ENCODE data around the gene CAP2.
"Not testable (repeated sequence)": the region's sequence is repeated elsewhere in the genome, so short reads cannot be mapped to it uniquely, and the experiment has no call there.

CAP2 gene

DNA sequence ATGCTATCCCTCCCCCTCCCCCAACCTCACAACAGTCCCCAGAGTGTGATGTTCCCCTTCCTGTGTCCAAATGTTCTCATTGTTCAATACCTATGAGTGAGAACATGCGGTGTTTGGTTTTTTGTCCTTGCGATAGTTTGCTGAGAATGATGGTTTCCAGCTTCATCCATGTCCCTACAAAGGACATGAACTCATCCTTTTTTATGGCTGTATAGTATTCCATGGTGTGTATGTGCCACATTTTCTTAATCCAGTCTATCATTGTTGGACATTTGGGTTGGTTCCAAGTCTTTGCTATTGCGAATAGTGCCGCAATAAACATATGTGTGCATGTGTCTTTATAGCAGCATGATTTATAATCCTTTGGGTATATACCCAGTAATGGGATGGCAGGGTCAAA, 152.3 kb downstream of the CAP2 start:
- H3K4me2 ChIP-seq (ENCODE audit: low read length); H2BK5ac ChIP-seq (ENCODE audit: low read depth, low read length, poor library complexity); H3K4me1 ChIP-seq (ENCODE audit: control insufficient read depth in 1 of 2, insufficient read depth in 2 of 2, low read length in 2 of 2); H2BK12ac ChIP-seq (ENCODE audit: low read length); H4K12ac ChIP-seq (ENCODE audit: low read depth, low read length); H3K79me2 ChIP-seq (ENCODE audit: control insufficient read depth, insufficient read depth, low read length, poor library complexity); H3K4ac ChIP-seq (ENCODE audit: low read depth, low read length); H3K4me3 ChIP-seq (ENCODE audit: low read depth, low read length); H4K91ac ChIP-seq (ENCODE audit: low read depth, low read length); H3K27me3 ChIP-seq (ENCODE audit: insufficient read depth, low read length); H3K9ac ChIP-seq (ENCODE audit: low read length); H2AK5ac ChIP-seq (ENCODE audit: low read length); H3K27ac ChIP-seq (ENCODE audit: low read depth, low read length); H3K14ac ChIP-seq (ENCODE audit: low read length); H3K23ac ChIP-seq (ENCODE audit: low read length); H3K79me1 ChIP-seq (ENCODE audit: low read length); H2AFZ ChIP-seq (ENCODE audit: insufficient read depth, low read length, poor library complexity); DNase-seq; H4K8ac ChIP-seq (ENCODE audit: low read depth, low read length); H2BK120ac ChIP-seq (ENCODE audit: insufficient read depth, low read length, poor library complexity); H3K9me3 ChIP-seq (ENCODE audit: insufficient read depth, low read depth, low read length); H3K18ac ChIP-seq (ENCODE audit: low read length): not testable (repeated sequence)
- WGBS (ENCODE audit: extremely low coverage, insufficient coverage, insufficient read length) = no CpG with 5 or more reads among the region's 4 CpGs
- peaks cover 17 to 23% of the 10 kb centered on the region in 2 experiments for H3K36me3 ChIP-seq (ENCODE audit: control insufficient read depth in 1 of 2, insufficient read depth in 2 of 2, low read length in 2 of 2)

DNA sequence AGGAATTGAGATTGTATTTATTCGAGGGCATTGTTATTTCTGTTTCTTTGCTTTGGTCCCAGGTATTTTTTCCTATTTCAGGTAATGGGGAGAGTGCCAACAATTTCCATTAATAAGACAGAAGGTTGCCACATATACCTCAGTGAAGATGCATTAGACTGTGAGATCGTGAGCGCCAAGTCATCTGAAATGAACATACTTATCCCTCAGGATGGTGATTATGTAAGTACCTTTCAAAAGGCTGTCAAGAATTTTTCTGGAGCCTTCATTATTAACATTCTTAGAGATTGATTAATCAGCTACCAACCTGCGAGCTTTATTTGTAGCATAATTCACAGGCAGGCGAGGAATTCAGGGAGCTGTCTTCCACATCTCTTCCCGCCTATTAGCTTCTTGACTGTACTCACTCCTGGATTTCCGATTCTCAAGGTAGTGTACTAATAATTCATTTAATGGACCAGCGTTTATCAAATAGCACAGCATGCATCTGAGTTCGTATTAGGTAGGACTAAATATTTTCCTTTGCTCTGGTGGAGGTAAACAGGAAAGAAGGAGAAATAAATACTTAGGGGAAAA, 158.1 kb downstream of the CAP2 start:
- H4K12ac ChIP-seq (ENCODE audit: low read depth, low read length) = no peak overlapping the region
- H2AFZ ChIP-seq (ENCODE audit: insufficient read depth, low read length, poor library complexity) = no peak overlapping the region
- H3K9me3 ChIP-seq (ENCODE audit: insufficient read depth, low read depth, low read length) = peaks cover 3% of the 10 kb centered on the region
- no peak overlapping the region for H3K9ac ChIP-seq (ENCODE audit: low read length)
- no CpG with 5 or more reads among the region's 9 CpGs for WGBS (ENCODE audit: extremely low coverage, insufficient coverage, insufficient read length)
- no peak overlapping the region for H2BK12ac ChIP-seq (ENCODE audit: low read length)
- no peak overlapping the region for H3K14ac ChIP-seq (ENCODE audit: low read length)
- H4K8ac ChIP-seq (ENCODE audit: low read depth, low read length) = no peak overlapping the region
- no peaks in the 10 kb centered on the region for H3K27me3 ChIP-seq (ENCODE audit: insufficient read depth, low read length)
- no peaks in the 10 kb centered on the region for H3K4me1 ChIP-seq (ENCODE audit: control insufficient read depth in 1 of 2, insufficient read depth in 2 of 2, low read length in 2 of 2)
- no peak overlapping the region for H2AK5ac ChIP-seq (ENCODE audit: low read length)
- H3K4me3 ChIP-seq (ENCODE audit: low read depth, low read length) = no peak overlapping the region
- peaks cover 20 to 29% of the 10 kb centered on the region in 2 experiments for H3K36me3 ChIP-seq (ENCODE audit: control insufficient read depth in 1 of 2, insufficient read depth in 2 of 2, low read length in 2 of 2)
- no peak overlapping the region for H4K91ac ChIP-seq (ENCODE audit: low read depth, low read length)
- no peak overlapping the region for H3K23ac ChIP-seq (ENCODE audit: low read length)
- no peak overlapping the region for H3K18ac ChIP-seq (ENCODE audit: low read length)
- no peak overlapping the region for H3K4me2 ChIP-seq (ENCODE audit: low read length)
- no peaks in the 10 kb centered on the region for H3K79me2 ChIP-seq (ENCODE audit: control insufficient read depth, insufficient read depth, low read length, poor library complexity)
- no peak overlapping the region for H2BK120ac ChIP-seq (ENCODE audit: insufficient read depth, low read length, poor library complexity)
- no peak overlapping the region for H3K4ac ChIP-seq (ENCODE audit: low read depth, low read length)
- H3K27ac ChIP-seq (ENCODE audit: low read depth, low read length) = no peak overlapping the region
- H3K79me1 ChIP-seq (ENCODE audit: low read length) = no peaks in the 10 kb centered on the region
- DNase-seq = peak in 1 of 2 donors; percentile 17
- no peak overlapping the region for H2BK5ac ChIP-seq (ENCODE audit: low read depth, low read length, poor library complexity)

DNA sequence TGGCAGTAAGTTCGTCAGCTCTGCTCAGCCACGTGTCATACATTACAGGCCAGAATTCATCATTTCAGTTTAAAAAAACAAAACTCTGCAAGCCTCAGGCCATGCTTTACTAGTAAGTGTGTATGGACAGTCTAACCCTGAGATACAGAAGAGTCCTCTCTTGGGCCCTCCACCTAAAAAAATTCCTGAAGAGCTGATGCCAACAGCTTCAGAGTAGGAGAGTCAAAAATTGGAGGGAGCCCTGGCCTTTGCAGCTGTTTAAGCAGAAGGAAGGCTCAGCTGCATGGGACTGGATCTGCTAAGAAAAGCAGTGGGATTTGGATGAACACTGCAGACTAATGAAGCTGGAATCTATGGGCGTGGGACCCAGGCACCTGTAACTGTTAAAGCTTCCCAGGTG, 159.5 kb downstream of the CAP2 start:
- Histone ChIP-seq H3K9me3 (ENCODE audit: insufficient read depth, low read depth, low read length) (peaks cover 3% of the 10 kb centered on the region), H3K4me2 (ENCODE audit: low read length) (no peak overlapping the region), H3K4ac (ENCODE audit: low read depth, low read length) (no peak overlapping the region), H3K4me1 (ENCODE audit: control insufficient read depth in 1 of 2, insufficient read depth in 2 of 2, low read length in 2 of 2) (no peaks in the 10 kb centered on the region), H2AK5ac (ENCODE audit: low read length) (no peak overlapping the region), H2AFZ (ENCODE audit: insufficient read depth, low read length, poor library complexity) (no peak overlapping the region), H3K14ac (ENCODE audit: low read length) (no peak overlapping the region), H3K27ac (ENCODE audit: low read depth, low read length) (no peak overlapping the region), H3K4me3 (ENCODE audit: low read depth, low read length) (no peak overlapping the region), H3K79me1 (ENCODE audit: low read length) (no peaks in the 10 kb centered on the region), H2BK5ac (ENCODE audit: low read depth, low read length, poor library complexity) (no peak overlapping the region), H3K18ac (ENCODE audit: low read length) (no peak overlapping the region), H4K8ac (ENCODE audit: low read depth, low read length) (no peak overlapping the region), H3K9ac (ENCODE audit: low read length) (no peak overlapping the region), H3K36me3 (ENCODE audit: control insufficient read depth in 1 of 2, insufficient read depth in 2 of 2, low read length in 2 of 2) (peaks cover 20 to 29% of the 10 kb centered on the region in 2 experiments), H3K23ac (ENCODE audit: low read length) (no peak overlapping the region), H2BK12ac (ENCODE audit: low read length) (no peak overlapping the region), H4K12ac (ENCODE audit: low read depth, low read length) (no peak overlapping the region), H3K79me2 (ENCODE audit: control insufficient read depth, insufficient read depth, low read length, poor library complexity) (no peaks in the 10 kb centered on the region), H4K91ac (ENCODE audit: low read depth, low read length) (no peak overlapping the region), H2BK120ac (ENCODE audit: insufficient read depth, low read length, poor library complexity) (no peak overlapping the region), H3K27me3 (ENCODE audit: insufficient read depth, low read length) (no peaks in the 10 kb centered on the region)
- DNase-seq = no peak
- WGBS (ENCODE audit: extremely low coverage, insufficient coverage, insufficient read length) = no CpG with 5 or more reads among the region's 3 CpGs

DNA sequence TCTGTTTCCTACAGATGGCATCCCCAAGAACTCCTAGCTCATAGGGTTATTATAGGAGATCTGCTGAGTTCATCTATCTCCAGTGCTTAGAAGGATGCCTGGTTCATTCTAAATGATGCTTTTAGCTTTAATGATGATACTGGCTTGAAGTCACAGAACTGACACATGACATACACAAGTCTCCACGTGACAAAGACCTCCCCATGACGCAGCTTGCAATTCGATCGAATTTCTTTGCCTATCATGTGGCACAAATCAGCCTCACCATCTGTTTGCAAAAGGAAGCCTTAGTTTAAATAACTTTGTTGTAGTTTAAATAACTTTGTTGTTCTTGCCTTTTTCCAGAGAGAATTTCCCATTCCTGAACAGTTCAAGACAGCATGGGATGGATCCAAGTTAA, 162.6 kb downstream of the CAP2 start:
- Histone ChIP-seq H3K79me2 (ENCODE audit: control insufficient read depth, insufficient read depth, low read length, poor library complexity) (no peaks in the 10 kb centered on the region), H3K79me1 (ENCODE audit: low read length) (no peaks in the 10 kb centered on the region), H3K14ac (ENCODE audit: low read length) (no peak overlapping the region), H3K9ac (ENCODE audit: low read length) (no peak overlapping the region), H4K91ac (ENCODE audit: low read depth, low read length) (no peak overlapping the region), H3K18ac (ENCODE audit: low read length) (no peak overlapping the region), H3K4me3 (ENCODE audit: low read depth, low read length) (no peak overlapping the region), H3K9me3 (ENCODE audit: insufficient read depth, low read depth, low read length) (peaks cover 6% of the 10 kb centered on the region), H4K8ac (ENCODE audit: low read depth, low read length) (no peak overlapping the region), H2BK5ac (ENCODE audit: low read depth, low read length, poor library complexity) (no peak overlapping the region), H2AFZ (ENCODE audit: insufficient read depth, low read length, poor library complexity) (no peak overlapping the region), H2BK120ac (ENCODE audit: insufficient read depth, low read length, poor library complexity) (no peak overlapping the region), H3K4ac (ENCODE audit: low read depth, low read length) (no peak overlapping the region), H3K36me3 (ENCODE audit: control insufficient read depth in 1 of 2, insufficient read depth in 2 of 2, low read length in 2 of 2) (peaks cover 17 to 32% of the 10 kb centered on the region in 2 experiments), H3K4me1 (ENCODE audit: control insufficient read depth in 1 of 2, insufficient read depth in 2 of 2, low read length in 2 of 2) (no peaks in the 10 kb centered on the region), H2AK5ac (ENCODE audit: low read length) (no peak overlapping the region), H3K27ac (ENCODE audit: low read depth, low read length) (no peak overlapping the region), H3K4me2 (ENCODE audit: low read length) (no peak overlapping the region), H4K12ac (ENCODE audit: low read depth, low read length) (no peak overlapping the region), H2BK12ac (ENCODE audit: low read length) (no peak overlapping the region), H3K27me3 (ENCODE audit: insufficient read depth, low read length) (no peaks in the 10 kb centered on the region), H3K23ac (ENCODE audit: low read length) (no peak overlapping the region)
- no CpG with 5 or more reads among the region's 4 CpGs for WGBS (ENCODE audit: extremely low coverage, insufficient coverage, insufficient read length)
- no peak for DNase-seq

Data from trophoblast cell (in vitro differentiated cells and primary cell).